HEK293T (cell line): Measurements from ENCODE around the gene TCF7L2.

Experiments used
- ARNT ChIP-seq: fragments of 450-650 bp; IDR thresholded peaks from 2 replicates; pipeline ENCODE4 v1.6.1; 2017; ENCODE audit warnings: mild to moderate bottlenecking
- BHLHE40 ChIP-seq: fragments of 450-650 bp; IDR thresholded peaks from 2 replicates; pipeline ENCODE4 v1.6.1; 2016; ENCODE audit warnings: mild to moderate bottlenecking, moderate library complexity, borderline replicate concordance
- CTBP1 ChIP-seq: fragments of 450-650 bp; IDR thresholded peaks from 2 replicates; pipeline ENCODE4 v1.6.1; 2016; ENCODE audit warnings: borderline replicate concordance
- ELF4 ChIP-seq: fragments of 450-650 bp; IDR thresholded peaks from 2 replicates; pipeline ENCODE4 v1.6.1; 2017; ENCODE audit warnings: antibody characterized with exemption
- FOXA1 ChIP-seq: fragments of 450-650 bp; IDR thresholded peaks from 2 replicates; pipeline ENCODE4 v1.6.1; 2016; ENCODE audit warnings: mild to moderate bottlenecking
- FOXK2 ChIP-seq: fragments of 450-650 bp; IDR thresholded peaks from 2 replicates; pipeline ENCODE4 v1.6.1; 2016; ENCODE audit warnings: mild to moderate bottlenecking
- FOXM1 ChIP-seq: fragments of 450-650 bp; IDR thresholded peaks from 2 replicates; pipeline ENCODE4 v1.6.1; 2017; ENCODE audit warnings: mild to moderate bottlenecking, borderline replicate concordance
- HDGF ChIP-seq: fragments of 450-650 bp; IDR thresholded peaks from 2 replicates; pipeline ENCODE4 v1.6.1; 2017; ENCODE audit warnings: antibody characterized with exemption, borderline replicate concordance
- NFRKB ChIP-seq: fragments of 450-650 bp; IDR thresholded peaks from 2 replicates; pipeline ENCODE4 v1.6.1; 2016; ENCODE audit warnings: mild to moderate bottlenecking, moderate library complexity
- SP1 ChIP-seq: fragments of 450-650 bp; IDR thresholded peaks from 2 replicates; pipeline ENCODE4 v1.6.1; 2017
- SUZ12 ChIP-seq: fragments of 450-650 bp; IDR thresholded peaks from 2 replicates; pipeline ENCODE4 v1.6.1; 2016; ENCODE audit warnings: mild to moderate bottlenecking
- TARDBP ChIP-seq: fragments of 450-650 bp; IDR thresholded peaks from 2 replicates; pipeline ENCODE4 v1.6.1; 2016
- ZNF384 ChIP-seq: fragments of 450-650 bp; IDR thresholded peaks from 2 replicates; pipeline ENCODE4 v1.6.1; 2016
- TF ChIP-seq, protein P1 (sequence below): fragments of 450-650 bp; IDR thresholded peaks from 2 replicates; pipeline ENCODE4 v1.6.1; 2016

DNA sequence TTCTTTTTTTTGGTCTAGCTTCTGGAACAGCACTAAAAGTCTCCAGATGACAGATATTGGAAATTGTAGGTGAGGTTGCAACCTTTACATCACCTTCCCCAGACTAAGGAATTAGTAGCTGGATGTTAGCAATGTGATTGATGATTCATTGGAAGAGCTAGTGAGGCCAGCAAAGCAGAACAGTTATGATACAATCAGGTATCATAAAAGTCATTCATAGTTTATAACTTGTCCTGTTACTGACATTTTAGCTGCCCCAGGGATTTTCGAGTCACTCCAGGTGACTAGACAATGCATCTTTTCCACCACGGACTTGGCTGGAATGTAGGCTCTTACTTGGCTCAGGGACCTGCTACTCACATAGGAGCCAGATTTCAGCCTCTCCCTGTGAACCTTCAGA is 15.9 kb upstream of the TCF7L2 start:
- TF ChIP-seq ZNF384 (no peak), SP1 (no peak), ELF4 (no peak), HDGF (no peak), TARDBP (no peak), SUZ12 (no peak), FOXM1 (no peak), FOXK2 (no peak), BHLHE40 (no peak), CTBP1 (no peak), ARNT (no peak), NFRKB (no peak), FOXA1 (no peak)
- TF ChIP-seq, protein P1, sequence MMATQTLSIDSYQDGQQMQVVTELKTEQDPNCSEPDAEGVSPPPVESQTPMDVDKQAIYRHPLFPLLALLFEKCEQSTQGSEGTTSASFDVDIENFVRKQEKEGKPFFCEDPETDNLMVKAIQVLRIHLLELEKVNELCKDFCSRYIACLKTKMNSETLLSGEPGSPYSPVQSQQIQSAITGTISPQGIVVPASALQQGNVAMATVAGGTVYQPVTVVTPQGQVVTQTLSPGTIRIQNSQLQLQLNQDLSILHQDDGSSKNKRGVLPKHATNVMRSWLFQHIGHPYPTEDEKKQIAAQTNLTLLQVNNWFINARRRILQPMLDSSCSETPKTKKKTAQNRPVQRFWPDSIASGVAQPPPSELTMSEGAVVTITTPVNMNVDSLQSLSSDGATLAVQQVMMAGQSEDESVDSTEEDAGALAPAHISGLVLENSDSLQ = no peak
